HepG2 (cell line): ENCODE measurements around the gene CD53. TPM values are rescaled to one million over a fixed set of nuclear protein-coding genes. Genes with fewer than 3 reads are reported as not detected.

ENCODE experiments used
- ATAC-seq: fragments of 200-7000 bp; cut with Tn5 transposase; 3 replicates; pipeline ENCODE4 v1.9.1; 2020; ENCODE audit warnings: mild to moderate bottlenecking, moderate library complexity
- BruUV-seq: library from RNA; stranded (reverse); fragments of 400-500 nt; replicated peaks from 2 replicates; lab custom pipeline; 2021; lab: Mats Ljungman, UMichigan
- CTCF ChIA-PET: fragments of 300-600 bp; formaldehyde crosslinking; extraction: SDS; loops from one replicate; lab custom pipeline; 2021; ENCODE audit warnings: low total read pairs, inconsistent platforms, low intra/inter-chr PET ratio; lab: Yijun Ruan, JAX
- POLR2A ChIA-PET: fragments of 350-600 bp; sonication (Branson Sonifier 250); formaldehyde crosslinking; loops from one replicate; lab custom pipeline; 2020; ENCODE audit warnings: antibody characterized with exemption, inconsistent platforms; lab: Yijun Ruan, JAX
- DNase-seq: peaks from one replicate; pipeline ENCODE4 v3.0.0-alpha.2; 2015; ENCODE audit warnings: low spot score
- FAIRE-seq: peaks from 3 replicates; lab custom pipeline; 2011; peaks lifted over from hg19 to GRCh38; lab: Jason Lieb, UNC
- H2AFZ ChIP-seq: one replicate; pipeline ENCODE4 v1.6.1; 2011; ENCODE audit warnings: low read length, inconsistent platforms
- H3K27ac ChIP-seq: fragments of 300-600 bp; 3 replicates; pipeline ENCODE4 v1.8.0; 2011; ENCODE audit warnings: mixed run types, mild to moderate bottlenecking, mixed read lengths, low read length, inconsistent platforms; ENCODE audit not compliant: insufficient read depth; ENCODE audit errors: extremely low read length
- H3K27me3 ChIP-seq, 2 experiments: fragments of 200-600 bp in 1 of 2; 2 replicates in 1 of 2; 3 replicates in 1 of 2; pipeline versions ENCODE4 v1.6.0 to v1.8.0; 2011; ENCODE audit warnings: low read length in 2 of 2, mild to moderate bottlenecking in 2 of 2, moderate library complexity in 2 of 2, inconsistent platforms in 1 of 2; ENCODE audit not compliant: insufficient read depth in 2 of 2, control insufficient read depth in 1 of 2
- H3K36me3 ChIP-seq, 2 experiments: fragments of 200-600 bp in 1 of 2; replicated peaks in 1 of 2; 2 replicates in 1 of 2; 3 replicates in 1 of 2; pipeline versions ENCODE4 v1.5.1 to v1.8.0; 2011; ENCODE audit warnings: low read length in 2 of 2, inconsistent platforms in 1 of 2; ENCODE audit not compliant: insufficient read depth in 2 of 2, control insufficient read depth in 1 of 2
- H3K4me1 ChIP-seq: 2 replicates; pipeline ENCODE4 v1.5.1; 2012; ENCODE audit warnings: low read length, inconsistent platforms; ENCODE audit not compliant: insufficient read depth
- H3K4me2 ChIP-seq: 2 replicates; pipeline ENCODE4 v1.6.0; 2011; ENCODE audit warnings: low read depth, low read length, inconsistent platforms
- H3K4me3 ChIP-seq, 3 experiments: fragments of 200-600 bp in 1 of 3; sonication (generic), shearing (Covaris generic) in 1 of 3; replicated peaks in 1 of 3; 2 replicates each; pipeline ENCODE4 v1.5.1; 2011 to 2016; ENCODE audit warnings: low read length in 3 of 3, inconsistent platforms in 2 of 3, low read depth in 2 of 3, mild to moderate bottlenecking in 2 of 3, control low read depth in 1 of 3, mixed read lengths in 1 of 3; ENCODE audit not compliant: insufficient read depth in 1 of 3
- H3K79me2 ChIP-seq: one replicate; pipeline ENCODE4 v1.6.1; 2011; ENCODE audit warnings: low read length, inconsistent platforms; ENCODE audit not compliant: insufficient read depth
- H3K9ac ChIP-seq: 2 replicates; pipeline ENCODE4 v1.6.0; 2011; ENCODE audit warnings: mild to moderate bottlenecking, low read depth, low read length, inconsistent platforms; ENCODE audit not compliant: insufficient read depth
- H3K9me3 ChIP-seq: 2 replicates; pipeline ENCODE4 v1.5.1; 2012; ENCODE audit warnings: mild to moderate bottlenecking, low read length
- H4K20me1 ChIP-seq: 2 replicates; pipeline ENCODE4 v1.6.0; 2011; ENCODE audit warnings: inconsistent platforms, mild to moderate bottlenecking, low read length, moderate library complexity; ENCODE audit not compliant: insufficient read depth
- ATF6 ChIP-seq: sonication (generic); formaldehyde crosslinking; conservative IDR thresholded peaks from 2 replicates; pipeline ENCODE4 v1.4.0; 2020; ENCODE audit warnings: missing genetic modification reagents
- CCDC6 ChIP-seq: sonication (generic); formaldehyde crosslinking; IDR thresholded peaks from 2 replicates; pipeline ENCODE4 v1.8.1; 2022; ENCODE audit warnings: mild to moderate bottlenecking, missing genetic modification reagents, moderate library complexity
- CEBPB ChIP-seq: IDR thresholded peaks from 2 replicates; pipeline ENCODE4 v1.6.1; 2011; ENCODE audit warnings: low read depth, low read length, improper control_type of control experiment, borderline replicate concordance
- CHCHD3 ChIP-seq: sonication (generic); formaldehyde crosslinking; IDR thresholded peaks from 2 replicates; pipeline ENCODE4 v1.8.0; 2022; ENCODE audit warnings: mild to moderate bottlenecking, missing genetic modification reagents, moderate library complexity
- DNMT1 ChIP-seq: sonication (generic); formaldehyde crosslinking; IDR thresholded peaks from 2 replicates; pipeline ENCODE4 v1.5.1; 2020; ENCODE audit warnings: mild to moderate bottlenecking, missing genetic modification reagents
- ISX ChIP-seq: sonication (generic); formaldehyde crosslinking; conservative IDR thresholded peaks from 2 replicates; pipeline ENCODE4 v1.5.0; 2020; ENCODE audit warnings: missing genetic modification reagents
- RBM22 ChIP-seq: fragments of 200-400 bp; formaldehyde crosslinking; optimal IDR thresholded peaks from 2 replicates; pipeline ENCODE3; 2017; ENCODE audit warnings: mild to moderate bottlenecking, low read length, moderate library complexity
- SIX4 ChIP-seq: sonication (generic); formaldehyde crosslinking; IDR thresholded peaks from 2 replicates; pipeline ENCODE4 v1.4.0; 2020; ENCODE audit warnings: missing genetic modification reagents
- SP2 ChIP-seq: sonication (generic); formaldehyde crosslinking; IDR thresholded peaks from 2 replicates; pipeline ENCODE4 v1.5.1; 2020; ENCODE audit warnings: mild to moderate bottlenecking, missing genetic modification reagents
- SYNCRIP ChIP-seq: fragments of 200-400 bp; formaldehyde crosslinking; IDR thresholded peaks from 2 replicates; pipeline ENCODE4 v1.6.1; 2018; ENCODE audit warnings: mild to moderate bottlenecking, low read depth, low read length; ENCODE audit not compliant: insufficient read depth
- ZNF235 ChIP-seq: sonication (generic); formaldehyde crosslinking; IDR thresholded peaks from 2 replicates; pipeline ENCODE4 v1.8.1; 2023; ENCODE audit warnings: mild to moderate bottlenecking, missing genetic modification reagents, borderline replicate concordance
- ZNF264 ChIP-seq: sonication (generic); formaldehyde crosslinking; IDR thresholded peaks from 2 replicates; pipeline ENCODE4 v1.4.0; 2020; ENCODE audit warnings: missing genetic modification reagents
- ZNF317 ChIP-seq: sonication (generic); formaldehyde crosslinking; IDR thresholded peaks from 2 replicates; pipeline ENCODE4 v1.5.0; 2020; ENCODE audit warnings: mild to moderate bottlenecking, missing genetic modification reagents
- ZNF460 ChIP-seq: sonication (generic); formaldehyde crosslinking; IDR thresholded peaks from 2 replicates; pipeline ENCODE4 v1.5.1; 2020; ENCODE audit warnings: missing genetic modification reagents, mild to moderate bottlenecking, borderline replicate concordance
- ZNF598 ChIP-seq: sonication (generic); formaldehyde crosslinking; IDR thresholded peaks from 2 replicates; pipeline ENCODE4 v1.5.1; 2020; ENCODE audit warnings: mild to moderate bottlenecking, missing genetic modification reagents, borderline replicate concordance
- ZSCAN21 ChIP-seq: sonication (generic); formaldehyde crosslinking; IDR thresholded peaks from 2 replicates; pipeline ENCODE4 v1.8.0; 2022; ENCODE audit warnings: mild to moderate bottlenecking, missing genetic modification reagents, moderate library complexity, borderline replicate concordance
- WGBS: methylation state at CpG from one replicate; pipeline ENCODE4 v1.1.6; 2017; ENCODE audit warnings: low lambda C conversion rate; 5-methylcytosine and 5-hydroxymethylcytosine counted together
- in situ Hi-C: cut with HindIII; loops from 2 replicates; pipeline ENCODE4 v1.10.0; 2017; ENCODE audit warnings: low pct_unique_long_range_greater_than_20kb; ENCODE audit not compliant: extremely low pct_ligation_motif_present
- intact Hi-C: fragments of 100-400 bp; cut with micrococcal nuclease; formaldehyde crosslinking; loops from one replicate; pipeline ENCODE4 v1.10.0; 2022; ENCODE audit not compliant: unreplicated experiment
- polyA plus RNA-seq, 8 experiments: library from polyadenylated mRNA; depleted of rRNA in 3 of 8; stranded (reverse) in 7 of 8; unstranded in 1 of 8; fragments of >200 nt; fragmentation: Illumina TruSeq in 4 of 8; extraction: Trizol in 4 of 8; gene quantifications; 2 replicates each; pipeline versions ENCODE4 v1.2.1 to v1.2.3, GENCODE V29; 2011 to 2016; ENCODE audit warnings: low read depth in 4 of 8, missing spikeins in 1 of 8, mixed read lengths in 1 of 8; ENCODE audit not compliant: insufficient read depth in 1 of 8
- total RNA-seq, 5 experiments: library from RNA; depleted of rRNA; stranded (reverse); fragments of >200 nt; fragmentation: Illumina TruSeq; extraction: Trizol; gene quantifications; 2 replicates each; pipeline ENCODE4 v1.2.3, GENCODE V29; 2016; ENCODE audit warnings: low read depth in 1 of 5
- TF ChIP-seq, protein P1 (sequence below): IDR thresholded peaks from 2 replicates; pipeline ENCODE4 v1.6.1; 2016; ENCODE audit warnings: missing biosample characterization, missing genetic modification reagents, low read depth

Gene CD53
- total and polyA plus RNA-seq, 2 of the 13 experiments (the other 11 are each of a cell fraction or from before 2014, with no cell fraction given) = not detected

DNA sequence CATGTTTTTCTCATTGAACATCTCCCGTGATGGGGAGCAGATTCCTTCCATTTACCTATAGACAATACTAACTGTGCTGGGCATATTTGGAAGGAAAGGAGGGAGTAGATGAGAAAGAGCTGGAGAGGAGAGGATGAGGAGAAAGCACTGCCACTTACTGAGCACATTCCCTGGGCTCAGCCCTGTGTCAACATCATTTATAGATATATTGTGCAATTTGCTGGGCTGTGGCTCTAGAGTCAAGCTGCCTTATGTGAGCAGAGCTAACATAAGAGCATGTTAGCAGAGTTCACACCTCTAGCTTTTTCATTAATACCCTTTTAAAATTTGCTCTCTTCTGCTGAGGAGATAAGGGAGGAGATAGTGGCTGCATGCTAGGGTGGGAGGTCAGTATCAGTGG is 22.3 kb upstream of the CD53 start:
- ChIA-PET CTCF (no interaction called here), POLR2A (no interaction called here)
- Histone ChIP-seq H3K9ac (no peak overlapping the region), H3K9me3 (no peaks in the 10 kb centered on the region), H3K27me3 (peaks cover 0 to 9% of the 10 kb centered on the region in 2 experiments; a peak in 3 of 5 replicates), H3K79me2 (no peaks in the 10 kb centered on the region), H3K27ac (no peak overlapping the region), H3K4me2 (no peak overlapping the region), H3K4me1 (no peaks in the 10 kb centered on the region), H3K36me3 (no peaks in the 10 kb centered on the region), H2AFZ (no peak overlapping the region), H3K4me3 (no peak overlapping the region), H4K20me1 (no peaks in the 10 kb centered on the region)
- ATAC-seq (no peak), FAIRE-seq (no peak), DNase-seq (no peak)
- TF ChIP-seq SP2 (no peak), CEBPB (peak; percentile 79)
- WGBS = 0% methylated on average over 1 of the region's 1 CpG
- intact Hi-C loops = no loop called here
- no TSS peak for BruUV-seq
- in situ Hi-C loops = no loop called here

GRCh38 chr1:110853135-110853534 is 19.8 kb upstream of the CD53 start:
- H3K79me2 ChIP-seq = no peaks in the 10 kb centered on the region
- ChIA-PET POLR2A (no interaction called here), CTCF (no interaction called here)
- no peak overlapping the region for H3K4me3 ChIP-seq
- H3K9me3 ChIP-seq = no peaks in the 10 kb centered on the region
- FAIRE-seq (no peak), DNase-seq (no peak), ATAC-seq (no peak)
- H3K27ac ChIP-seq = no peak overlapping the region
- peaks cover 0 to 9% of the 10 kb centered on the region in 2 experiments; a peak in 3 of 5 replicates for H3K27me3 ChIP-seq
- no TSS peak for BruUV-seq
- intact Hi-C loops = no loop called here
- H3K4me1 ChIP-seq = no peaks in the 10 kb centered on the region
- no peak overlapping the region for H3K4me2 ChIP-seq
- no peak overlapping the region for H2AFZ ChIP-seq
- H3K36me3 ChIP-seq = no peaks in the 10 kb centered on the region
- in situ Hi-C loops = no loop called here
- H4K20me1 ChIP-seq = no peaks in the 10 kb centered on the region
- no peak overlapping the region for H3K9ac ChIP-seq
- WGBS = 4% methylated on average over 3 of the region's 3 CpGs
- TF ChIP-seq RBM22 = no peak
- no peak for TF ChIP-seq ZNF317 (CRISPR knock-in tag)
- no peak for TF ChIP-seq CHCHD3 (CRISPR knock-in tag)
- TF ChIP-seq ZNF264 (CRISPR knock-in tag) = no peak
- no peak for TF ChIP-seq ZNF460
- no peak for TF ChIP-seq ATF6
- TF ChIP-seq ZNF598 (CRISPR knock-in tag) = no peak
- TF ChIP-seq ZSCAN21 (CRISPR knock-in tag) = no peak
- TF ChIP-seq, protein P1, sequence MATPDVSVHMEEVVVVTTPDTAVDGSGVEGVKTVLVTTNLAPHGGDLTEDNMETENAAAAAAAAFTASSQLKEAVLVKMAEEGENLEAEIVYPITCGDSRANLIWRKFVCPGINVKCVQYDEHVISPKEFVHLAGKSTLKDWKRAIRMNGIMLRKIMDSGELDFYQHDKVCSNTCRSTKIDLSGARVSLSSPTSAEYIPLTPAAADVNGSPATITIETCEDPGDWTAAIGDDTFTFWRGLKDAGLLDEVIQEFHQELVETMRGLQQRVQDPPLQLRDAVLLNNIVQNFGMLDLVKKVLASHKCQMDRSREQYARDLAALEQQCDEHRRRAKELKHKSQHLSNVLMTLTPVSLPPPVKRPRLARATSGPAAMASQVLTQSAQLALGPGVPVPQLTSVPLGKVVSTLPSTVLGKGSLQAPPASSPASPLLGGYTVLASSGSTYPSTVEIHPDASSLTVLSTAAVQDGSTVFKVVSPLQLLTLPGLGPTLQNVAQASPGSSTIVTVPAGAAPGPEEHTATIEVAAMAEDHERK (CRISPR knock-in tag) = no peak
- TF ChIP-seq CCDC6 (CRISPR knock-in tag) = no peak
- TF ChIP-seq SIX4 (CRISPR knock-in tag) = no peak
- no peak for TF ChIP-seq ISX (CRISPR knock-in tag)
- no peak for TF ChIP-seq ZNF235 (CRISPR knock-in tag)
- no peak for TF ChIP-seq DNMT1 (CRISPR knock-in tag)
- TF ChIP-seq SYNCRIP = no peak
